GM19035 (cell line): ENCODE data around the gene RBM26.
A peak's percentile ranks its signal among the peaks of the same experiment; 100 is the strongest.

Experiments used
- ATAC-seq: cut with Tn5 transposase; IDR thresholded peaks from one replicate; pipeline ENCODE4 v1.9.1; 2021; ENCODE audit not compliant: unreplicated experiment

Gene RBM26

DNA sequence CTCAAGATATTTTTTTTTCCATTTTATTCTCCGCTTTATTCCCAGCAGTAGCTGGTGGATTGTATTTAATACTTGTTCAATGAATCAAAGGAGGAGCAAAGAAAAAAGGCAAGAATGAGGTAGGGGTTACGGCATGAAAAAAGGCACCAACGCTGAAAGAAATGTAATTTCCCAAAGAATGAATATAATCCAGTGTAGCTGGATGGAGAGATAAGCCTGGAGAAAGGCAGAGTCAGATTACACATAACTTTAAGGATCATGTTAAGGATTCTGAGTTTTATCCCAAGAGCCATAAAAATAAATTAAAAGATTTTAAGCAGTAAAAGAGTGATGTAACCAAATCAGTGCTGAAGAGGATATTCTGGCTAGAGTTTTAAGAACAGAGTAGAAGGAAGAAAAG is 67.7 kb downstream of the RBM26 start:
- no peak for ATAC-seq

DNA sequence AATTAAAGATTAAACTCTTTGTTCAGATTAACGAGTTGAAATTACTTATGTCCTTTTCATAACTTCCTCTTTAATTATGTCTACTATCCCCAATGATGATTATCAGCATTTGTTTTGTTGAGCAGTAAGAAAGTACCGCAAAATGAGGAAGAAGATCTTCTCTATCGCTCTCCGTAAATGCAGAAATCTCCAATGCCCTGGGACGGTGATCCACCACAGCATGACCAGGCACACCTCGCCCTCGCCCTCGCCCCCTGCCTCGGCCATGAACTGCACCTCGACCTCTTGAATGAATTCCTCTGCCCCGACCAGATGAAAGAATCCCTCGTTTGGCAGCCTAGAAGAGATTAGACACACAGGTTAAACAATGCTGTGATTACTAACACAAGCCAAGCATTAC is 69.1 kb downstream of the RBM26 start:
- ATAC-seq = no peak

DNA sequence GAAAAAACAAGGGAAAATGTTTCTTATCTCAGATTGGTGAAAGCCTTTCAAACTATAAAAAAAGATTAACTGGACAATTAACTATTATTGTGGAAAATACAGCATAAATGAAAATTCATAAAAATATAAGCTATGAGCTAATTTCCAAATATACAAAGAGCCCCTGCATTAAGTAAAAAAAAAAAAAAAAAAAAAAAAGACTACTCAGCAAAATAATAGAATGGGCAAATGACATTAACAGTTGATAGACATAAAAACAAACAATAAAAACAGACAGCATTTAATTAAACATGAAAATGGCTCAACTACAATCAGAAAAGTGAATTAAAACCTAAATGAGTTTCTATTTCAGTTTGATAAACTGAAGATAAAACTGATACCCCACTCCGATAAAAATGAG is 77.5 kb downstream of the RBM26 start:
- no peak for ATAC-seq

DNA sequence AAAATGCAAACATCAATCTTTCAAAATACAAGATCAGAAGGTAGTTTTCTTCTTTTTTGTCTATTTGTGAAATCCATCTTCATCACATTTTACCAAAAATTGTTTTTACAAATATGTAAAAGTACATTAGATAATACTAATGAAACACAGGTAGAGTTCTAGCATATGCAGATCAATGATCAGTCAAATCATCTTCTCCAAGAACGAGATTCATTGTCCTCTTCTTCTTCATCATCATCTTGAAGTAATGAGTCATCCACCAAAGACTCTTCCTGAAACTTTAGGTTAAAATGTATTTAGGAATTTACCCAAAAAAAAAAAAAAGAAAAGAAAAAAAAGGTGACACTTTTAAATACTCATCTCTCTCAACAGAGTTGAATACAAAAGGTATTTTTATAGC is 85.6 kb downstream of the RBM26 start:
- ATAC-seq = no peak

DNA sequence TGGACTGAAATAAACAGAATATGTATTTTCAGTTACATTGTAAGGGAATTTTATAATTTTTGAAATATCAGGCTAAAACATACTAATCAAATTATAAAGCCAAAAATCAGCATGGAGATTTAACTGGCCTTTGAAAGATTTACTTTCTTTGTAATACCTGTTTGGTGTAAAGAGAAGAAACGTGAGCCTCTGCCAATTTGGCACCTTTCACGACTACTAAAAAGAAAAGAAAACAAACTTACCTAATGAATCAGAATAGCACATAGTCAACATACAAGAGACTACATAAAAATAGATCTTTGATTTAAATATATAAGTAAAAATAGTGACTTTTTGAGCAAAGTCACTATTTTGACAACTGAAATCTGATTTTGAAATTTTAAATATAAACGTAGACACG is 87.4 kb downstream of the RBM26 start:
- no peak for ATAC-seq

DNA sequence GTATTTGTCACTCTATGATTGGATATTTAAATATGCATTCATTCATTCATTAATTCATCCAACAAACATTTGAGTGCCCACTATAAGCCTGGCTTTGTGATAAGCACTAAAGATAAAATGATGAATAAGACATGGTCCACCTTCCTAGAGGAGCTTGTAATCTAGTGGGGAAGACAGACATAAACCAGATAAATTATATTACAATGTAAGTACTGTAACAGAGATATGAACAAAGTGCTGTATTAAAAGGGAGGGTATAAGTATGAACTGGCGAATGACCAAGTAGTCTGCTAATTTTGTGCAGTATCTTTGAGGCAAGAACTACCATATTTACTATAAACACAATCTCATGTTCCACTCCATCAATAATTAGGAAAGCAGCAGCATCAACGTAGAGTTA is 88.2 kb downstream of the RBM26 start:
- ATAC-seq = no peak

DNA sequence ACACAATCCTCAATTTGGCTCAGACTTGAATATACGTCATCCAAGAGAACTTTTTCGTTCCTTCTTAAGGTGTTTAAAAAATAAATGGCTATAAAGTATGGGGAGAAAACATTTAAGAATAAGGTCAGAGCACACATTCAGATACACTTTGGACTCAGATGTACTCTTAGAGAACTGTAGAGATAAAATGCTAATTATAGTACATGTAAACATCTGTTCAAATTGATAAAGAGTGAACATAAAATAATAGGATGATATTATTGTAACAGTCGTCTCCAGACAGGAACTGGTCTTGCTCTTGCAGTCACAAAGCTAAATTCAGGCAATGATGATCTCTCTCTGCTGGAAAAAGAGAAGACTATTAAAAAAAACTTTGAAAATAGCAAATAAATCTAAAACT is 91.4 kb downstream of the RBM26 start:
- no peak for ATAC-seq

DNA sequence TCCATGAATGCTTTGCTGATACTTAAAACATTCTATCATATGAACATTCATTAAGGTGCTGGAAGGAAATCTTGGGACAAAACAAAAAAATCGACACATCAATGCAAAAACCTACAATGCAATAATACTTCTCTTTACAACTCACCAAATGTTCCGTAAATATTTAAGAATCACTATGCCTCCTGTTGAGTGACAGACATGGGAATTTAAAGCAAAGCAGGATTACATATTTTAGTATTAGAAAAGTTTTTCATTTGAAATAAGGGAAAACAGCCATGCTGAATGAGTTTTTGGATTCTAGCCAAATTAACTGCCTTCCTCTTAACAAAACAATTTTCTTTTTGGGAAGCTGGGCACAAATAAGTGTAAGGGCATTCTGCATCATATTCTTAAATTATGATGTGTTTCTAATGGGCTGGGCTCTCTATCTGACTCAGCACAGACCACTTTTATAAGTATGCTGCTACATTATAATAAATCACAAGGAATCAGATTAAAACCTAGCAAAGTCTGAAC is 93.7 kb downstream of the RBM26 start:
- no peak for ATAC-seq

DNA sequence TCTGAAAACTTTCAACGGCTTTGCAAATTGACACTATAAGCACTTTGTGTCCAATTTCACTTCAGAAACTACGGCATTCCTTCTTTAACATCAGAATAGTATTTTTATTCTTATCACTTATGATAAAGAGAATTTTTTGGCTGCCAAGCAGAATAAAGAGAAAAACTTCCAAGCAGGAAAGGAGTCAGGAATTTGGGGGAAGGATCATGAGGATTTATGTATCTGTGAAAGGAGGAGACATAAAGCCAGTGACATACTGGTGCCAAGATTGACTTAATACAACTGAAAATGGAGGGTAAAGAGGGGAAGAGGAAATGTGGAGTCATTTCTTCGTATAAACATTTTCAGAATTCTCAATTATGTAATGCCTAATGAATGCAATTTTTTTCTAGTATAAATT is 94.7 kb downstream of the RBM26 start:
- no peak for ATAC-seq

DNA sequence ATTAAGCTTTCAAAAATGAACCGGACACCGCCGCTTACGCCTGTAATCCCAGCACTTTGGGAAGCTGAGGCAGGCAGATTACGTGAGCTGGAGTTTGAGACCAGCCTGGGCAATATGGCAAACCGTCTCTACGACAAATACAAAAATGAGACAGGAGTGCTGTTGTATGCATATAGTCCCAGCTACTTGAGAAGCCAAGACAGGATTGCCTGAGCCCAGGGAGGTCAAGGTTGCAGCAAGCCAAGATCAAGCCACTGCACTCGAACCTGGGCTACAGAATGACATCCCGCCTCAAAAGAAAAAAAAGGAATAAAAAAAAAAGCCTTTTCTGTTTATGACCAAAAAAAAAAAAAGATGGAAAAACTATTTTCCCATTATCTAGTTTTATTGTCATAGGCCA is 96.4 kb downstream of the RBM26 start:
- no peak for ATAC-seq

DNA sequence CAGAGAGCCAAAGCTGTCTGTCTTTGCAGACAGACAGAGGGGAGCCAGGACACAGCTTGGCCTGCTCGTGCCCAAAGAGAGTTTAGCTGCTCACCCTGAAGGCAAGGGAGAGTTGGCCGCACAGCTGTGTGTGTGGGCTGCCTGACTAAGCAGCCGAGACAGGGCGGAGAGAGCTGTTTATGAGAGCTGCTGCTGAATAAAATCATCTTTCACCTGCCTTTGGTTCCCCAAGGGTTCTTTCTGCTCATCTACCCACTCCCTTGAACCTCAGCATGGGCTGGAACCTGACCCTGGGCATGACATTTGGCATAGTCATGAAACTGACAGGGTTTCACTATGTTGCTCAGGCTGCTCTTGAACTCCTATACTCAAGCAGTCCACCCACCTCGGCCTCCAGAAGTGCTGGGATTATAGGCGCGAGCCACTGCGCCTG is 98.2 kb downstream of the RBM26 start:
- ATAC-seq = peak; percentile 70

DNA sequence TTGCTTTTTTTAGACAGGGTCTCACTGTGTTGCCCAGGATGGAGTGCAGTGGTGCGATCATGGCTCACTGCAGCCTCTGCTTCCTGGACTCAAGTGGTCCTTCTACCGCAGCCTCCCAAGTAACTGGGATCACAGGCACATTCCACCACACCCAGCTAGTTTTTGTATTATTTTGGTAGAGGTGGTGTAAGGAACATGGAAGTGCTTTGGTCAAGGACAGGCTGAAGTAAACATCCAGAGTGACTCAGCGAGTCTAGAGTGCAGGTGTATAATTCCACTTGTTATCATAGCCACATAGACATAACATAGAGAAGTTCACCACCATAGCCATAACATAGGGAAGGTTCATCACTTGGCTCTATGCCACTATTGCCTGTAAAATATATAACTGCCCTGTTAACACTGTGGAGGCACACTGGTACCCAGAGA is 98.6 kb downstream of the RBM26 start:
- no peak for ATAC-seq

DNA sequence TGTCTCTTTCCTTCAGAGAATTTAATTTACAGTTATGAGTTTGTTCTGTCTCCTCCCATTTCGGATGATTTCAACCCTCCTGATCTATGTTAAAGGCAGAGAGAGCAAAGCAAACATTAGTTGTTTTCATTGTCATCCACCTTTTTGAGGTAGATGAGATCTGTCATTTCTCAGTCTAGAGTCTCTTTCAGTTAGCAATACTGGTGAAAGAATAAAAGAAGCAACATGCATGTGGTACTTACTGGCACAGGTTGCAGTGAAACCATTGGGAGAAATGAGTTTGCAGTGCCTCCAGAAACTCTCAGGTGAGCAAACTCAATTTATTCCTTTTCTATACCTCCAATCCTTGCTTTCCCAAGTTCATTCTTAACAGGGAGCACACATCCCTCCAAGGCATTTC is 99.4 kb downstream of the RBM26 start:
- ATAC-seq = no peak

DNA sequence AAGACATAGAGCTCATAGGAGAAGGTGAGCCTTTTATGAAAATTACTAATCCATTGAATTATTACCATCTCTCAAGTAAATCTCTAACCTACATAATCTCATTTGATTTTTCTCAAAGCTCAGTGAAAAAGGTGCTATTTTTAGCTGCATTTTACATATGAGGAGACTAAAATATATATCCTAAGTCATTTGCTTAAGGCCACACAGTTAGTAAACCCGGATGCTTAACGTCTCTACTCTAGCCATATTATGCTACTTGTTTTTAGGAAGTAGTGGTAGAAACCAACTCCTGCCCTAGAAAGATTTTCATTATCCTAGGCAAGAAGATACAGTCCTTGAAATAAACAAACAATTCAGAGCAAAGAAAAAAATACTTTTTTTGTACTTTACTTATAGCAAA is 108.9 kb downstream of the RBM26 start:
- ATAC-seq = peak; percentile 53

DNA sequence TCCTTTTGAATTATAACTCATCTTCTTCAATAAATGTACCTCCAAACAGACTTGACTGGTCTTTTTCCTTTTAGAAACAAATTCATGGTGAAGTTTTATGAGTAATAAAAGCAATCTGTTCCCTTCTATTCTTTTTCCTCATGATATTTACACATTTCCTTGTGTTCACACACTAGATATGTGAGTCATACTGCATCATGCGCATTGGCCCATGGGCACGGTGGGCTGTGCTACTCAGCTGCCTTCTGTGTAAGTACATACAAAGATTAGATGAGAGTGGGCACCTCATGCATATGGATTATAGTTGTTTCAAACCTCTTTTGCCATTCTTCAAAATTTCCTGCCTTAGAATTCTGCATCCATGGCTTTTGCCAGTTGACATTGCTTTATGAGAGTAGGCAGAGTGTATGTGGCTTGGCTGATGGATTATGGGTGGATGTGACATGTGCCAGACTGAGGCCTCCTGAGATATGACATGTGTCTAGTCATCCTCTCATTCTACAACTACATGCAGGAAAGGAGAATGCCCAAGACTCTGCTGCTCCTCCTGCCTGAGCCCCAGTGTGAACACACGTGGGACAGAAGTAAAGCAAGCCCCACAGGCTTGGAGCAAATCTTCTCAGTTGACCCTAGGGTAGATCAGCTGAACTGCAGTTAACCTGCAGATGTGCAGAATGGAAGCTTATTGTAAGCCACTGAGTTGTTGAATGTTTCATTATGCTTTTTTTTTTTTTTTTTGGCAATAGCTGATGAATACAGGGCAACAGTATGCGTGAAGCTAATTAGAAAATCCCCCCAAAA is 109.9 kb downstream of the RBM26 start:
- ATAC-seq = no peak

DNA sequence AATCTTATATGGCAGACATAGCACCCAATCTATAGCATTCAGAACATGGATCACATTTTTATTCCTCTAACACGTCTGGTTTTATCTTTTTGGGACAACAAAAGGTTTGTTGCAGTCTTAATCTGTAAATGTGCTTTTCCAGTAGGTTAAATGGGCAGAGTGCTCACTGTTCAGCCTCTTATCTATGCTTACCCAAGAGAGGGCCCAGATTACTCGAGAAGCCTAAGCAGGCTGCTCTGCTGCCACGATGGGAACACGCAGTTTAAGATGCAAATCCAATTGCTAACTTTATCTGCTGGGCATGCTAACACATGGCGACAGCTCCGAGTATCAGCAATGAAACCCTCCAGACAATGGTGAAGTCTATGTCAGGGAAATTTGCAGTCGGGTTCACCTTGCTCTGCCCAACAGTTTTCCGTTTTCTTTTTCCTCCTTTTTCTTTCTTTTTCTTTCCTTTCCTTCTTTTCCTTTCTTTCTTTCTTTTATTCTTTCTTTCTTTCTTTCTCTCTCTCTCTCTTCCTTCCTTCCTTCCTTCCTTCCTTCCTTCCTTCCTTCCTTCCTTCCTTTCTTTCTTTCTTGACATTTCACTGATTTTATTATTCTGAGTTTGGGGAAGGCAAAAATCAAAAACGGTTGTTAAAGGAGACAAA is 115.3 kb downstream of the RBM26 start:
- ATAC-seq = no peak

DNA sequence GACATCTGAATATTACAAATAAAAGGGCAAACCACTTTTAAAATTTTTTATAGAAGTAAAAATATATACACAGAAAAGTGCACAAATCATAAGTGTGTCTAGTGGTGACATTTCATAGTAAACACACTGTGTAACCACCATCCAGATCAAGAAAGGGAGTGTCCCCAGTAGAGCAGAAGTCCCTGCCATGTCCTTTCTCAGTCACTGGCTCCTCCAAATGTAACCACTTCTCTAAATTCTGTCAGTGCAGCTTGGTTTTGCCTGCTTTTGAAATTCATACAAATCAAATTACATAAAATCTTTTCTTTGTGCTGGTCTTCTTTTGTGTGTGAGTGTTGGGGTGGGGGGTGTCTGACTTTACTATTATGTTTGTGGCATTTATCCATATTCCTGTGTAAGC is 116.5 kb downstream of the RBM26 start:
- no peak for ATAC-seq

DNA sequence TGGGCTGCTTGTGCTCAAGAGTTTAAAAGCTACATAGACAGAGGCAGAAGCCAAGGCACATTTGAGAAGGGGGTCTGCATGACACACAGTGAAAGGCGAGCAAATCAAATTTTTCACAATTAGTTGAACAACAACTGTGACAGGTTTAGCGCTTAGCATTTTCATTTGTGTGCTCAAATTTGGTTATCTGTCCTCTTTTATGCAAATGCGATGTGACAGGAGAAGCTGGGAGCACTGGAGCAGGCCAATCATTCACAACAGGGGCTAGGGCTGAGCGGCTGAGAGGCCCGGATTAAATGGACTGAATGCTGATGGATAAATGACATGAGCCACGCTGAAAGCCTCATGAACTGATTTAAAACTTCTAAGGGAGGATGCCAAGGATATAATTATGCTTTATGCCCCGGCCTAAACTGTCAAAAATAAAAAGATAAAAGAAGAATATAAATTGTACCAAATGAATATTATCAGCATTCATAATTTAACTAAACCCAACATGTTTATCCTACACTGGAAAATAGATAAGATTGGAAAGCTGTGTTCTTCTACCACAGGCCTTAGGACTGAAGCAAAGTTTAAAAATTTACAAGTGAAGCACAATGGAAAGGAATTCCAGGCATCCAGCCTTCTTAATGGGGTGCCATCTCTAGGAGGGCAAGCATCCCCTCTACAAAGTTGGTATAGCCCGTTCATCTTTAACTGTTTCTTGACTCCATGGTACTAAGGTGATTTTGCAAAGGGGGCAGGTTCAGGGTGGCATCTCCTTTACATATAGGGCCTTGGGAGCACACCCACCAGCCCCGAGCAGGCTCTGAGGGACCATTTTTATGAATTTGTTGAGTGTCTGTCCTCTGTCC is 117.9 kb downstream of the RBM26 start:
- no peak for ATAC-seq

DNA sequence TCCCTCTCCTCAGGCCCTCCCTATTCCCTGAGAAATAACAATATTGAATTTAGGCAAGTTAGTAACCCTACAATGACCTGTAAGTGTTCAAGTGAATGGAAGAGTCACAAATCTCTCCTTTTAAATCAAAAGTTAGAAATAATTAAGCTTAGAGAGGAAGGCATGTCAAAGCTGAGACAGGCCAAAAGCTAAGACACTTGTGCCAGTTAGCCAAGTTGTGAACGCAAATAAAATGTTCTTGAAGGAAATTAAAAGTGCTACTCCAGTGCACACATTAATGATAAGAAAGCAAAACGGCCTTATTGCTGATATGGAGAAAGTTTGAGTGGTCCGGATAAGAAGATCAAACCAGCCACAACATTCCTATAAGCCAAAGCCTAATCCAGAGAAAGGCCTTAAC is 120.9 kb downstream of the RBM26 start:
- no peak for ATAC-seq

DNA sequence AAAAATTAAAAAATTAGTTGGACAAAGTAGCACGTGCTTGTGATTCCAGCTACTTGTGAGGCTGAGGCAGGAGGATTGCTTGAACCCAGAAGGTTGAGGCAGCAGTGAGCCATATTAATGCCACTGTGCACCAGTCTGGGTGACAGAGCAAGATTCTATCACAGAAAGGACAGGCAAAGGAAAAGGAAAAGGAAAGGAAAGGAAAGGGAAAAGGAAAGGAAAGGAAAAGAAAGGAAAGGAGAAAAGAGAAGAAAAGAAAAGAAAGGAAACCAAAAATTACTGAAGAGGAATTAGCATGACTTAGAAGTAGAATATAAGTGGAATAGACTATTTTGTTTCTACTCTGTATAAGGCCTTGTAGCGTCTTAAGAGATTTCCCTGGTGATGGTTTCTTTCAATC is 122.3 kb downstream of the RBM26 start:
- no peak for ATAC-seq

DNA sequence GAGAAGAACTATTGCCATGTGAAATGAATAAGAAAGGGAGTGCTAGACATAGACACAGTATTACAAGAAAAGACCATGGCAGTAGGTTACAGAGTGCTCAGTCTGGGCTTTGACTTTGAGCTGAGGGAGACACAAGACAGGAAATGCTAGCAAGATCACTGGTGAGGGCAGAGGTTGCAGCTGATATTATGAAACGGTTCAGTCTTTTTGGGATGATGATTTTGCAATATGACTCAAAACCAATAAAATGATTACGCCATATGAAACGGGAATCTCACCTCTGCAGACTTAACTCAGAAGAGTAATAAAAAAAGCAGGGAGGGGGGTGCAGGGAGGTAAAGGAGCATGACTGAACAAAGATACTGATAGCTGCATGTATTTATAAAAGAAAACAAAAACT is 123.1 kb downstream of the RBM26 start:
- no peak for ATAC-seq

DNA sequence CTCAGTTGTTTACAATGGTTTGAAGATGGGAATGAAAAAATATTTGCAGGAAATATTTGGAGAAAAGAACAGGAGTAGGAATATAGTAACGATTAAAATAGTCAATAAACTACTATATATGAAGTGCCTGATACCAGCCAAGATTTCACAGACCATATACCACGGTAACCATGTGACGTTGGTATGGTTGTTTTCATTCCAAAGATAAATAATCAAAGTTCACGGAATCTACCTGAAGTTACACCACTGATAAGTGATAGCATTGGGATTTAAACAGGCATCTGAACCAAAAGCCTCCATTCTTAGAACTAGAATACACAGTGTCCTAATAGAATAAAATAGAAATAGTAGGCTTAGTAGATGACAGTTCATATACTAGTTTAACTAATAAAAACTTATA is 123.5 kb downstream of the RBM26 start:
- ATAC-seq = no peak
